T-helper 2 cell treated with Interferon-gamma antibody and Interleukin-4, amounts not matched to agents 100 ng/mL and 5 ng/mL, for 36 hours (primary cell): ENCODE measurements around the gene MAN1A1. TPM values are rescaled to one million over a fixed set of nuclear protein-coding genes. Genes with fewer than 3 reads are reported as not detected.
"Not testable (repeated sequence)": the region's sequence is repeated elsewhere in the genome, so short reads cannot be mapped to it uniquely, and the experiment has no call there.

Experiments used
- intact Hi-C: fragments of 100-400 bp; cut with micrococcal nuclease; formaldehyde crosslinking; loops from one replicate; pipeline ENCODE4 v1.15.1; 2023
- total RNA-seq: library from RNA; stranded (reverse); gene quantifications from 2 replicates; pipeline ENCODE4 v1.2.3, GENCODE V29; 2022

The MAN1A1 gene
- total RNA-seq, 1 donor from 2014 or later: 24.2 TPM

- intact Hi-C loops: no loop called here
Measured at GRCh38 chr6:119158057-119158848, 191.3 kb downstream of the MAN1A1 start.

DNA sequence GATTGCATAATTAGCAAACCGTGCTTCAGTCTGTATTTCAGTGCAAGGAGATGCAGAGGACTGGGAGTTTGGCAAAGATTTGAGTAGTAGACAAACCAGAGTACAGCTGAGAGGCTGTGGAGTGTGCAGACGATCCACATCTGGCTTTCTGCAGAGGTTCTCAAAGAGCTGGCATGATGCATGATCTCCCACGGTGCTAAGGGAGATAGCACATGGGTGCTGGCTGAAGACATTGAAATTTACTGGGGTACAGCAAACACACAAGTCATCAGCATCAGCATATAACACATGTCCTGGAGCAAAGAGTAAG lies 192.1 kb downstream of the MAN1A1 start:
- intact Hi-C loops: no loop called here

DNA sequence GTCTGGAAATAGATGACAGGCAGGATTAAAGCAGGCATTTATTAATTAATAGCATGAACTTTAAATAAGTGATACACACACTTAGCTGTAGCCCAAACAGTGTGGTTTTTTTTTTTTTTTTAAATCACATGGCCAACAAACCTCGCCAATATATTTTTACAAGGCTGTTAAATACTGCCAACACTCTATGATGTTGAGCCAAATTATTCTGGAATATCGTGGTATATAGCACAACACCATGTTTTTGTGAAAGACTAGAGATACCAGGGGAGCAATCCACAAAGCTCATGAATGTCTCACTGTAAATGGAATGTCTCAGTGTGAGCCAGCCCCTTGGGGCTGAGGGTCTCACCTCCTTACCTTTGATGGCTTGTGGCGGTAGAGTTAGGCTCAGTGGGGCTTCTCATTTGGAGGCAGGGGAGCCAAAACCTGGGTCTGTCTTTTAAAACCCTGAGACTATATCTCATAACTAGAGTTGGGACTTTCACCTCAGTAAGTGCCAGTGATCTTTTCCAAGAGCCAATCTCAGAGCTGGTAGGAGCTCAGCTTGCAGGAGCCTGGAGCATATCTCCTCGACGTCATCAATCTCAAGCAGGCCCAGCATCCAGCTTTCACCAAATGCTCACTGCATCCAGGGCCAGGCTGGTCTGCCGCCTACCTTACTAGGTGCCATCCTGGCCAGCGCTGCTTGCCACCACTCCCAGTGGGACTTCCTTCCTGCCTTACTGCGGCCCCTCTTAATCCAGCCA lies 192.6 kb downstream of the MAN1A1 start:
- intact Hi-C loops: no loop called here

GRCh38 chr6:119156082-119156481 lies 193.5 kb downstream of the MAN1A1 start:
- intact Hi-C loops: not testable (repeated sequence)

DNA sequence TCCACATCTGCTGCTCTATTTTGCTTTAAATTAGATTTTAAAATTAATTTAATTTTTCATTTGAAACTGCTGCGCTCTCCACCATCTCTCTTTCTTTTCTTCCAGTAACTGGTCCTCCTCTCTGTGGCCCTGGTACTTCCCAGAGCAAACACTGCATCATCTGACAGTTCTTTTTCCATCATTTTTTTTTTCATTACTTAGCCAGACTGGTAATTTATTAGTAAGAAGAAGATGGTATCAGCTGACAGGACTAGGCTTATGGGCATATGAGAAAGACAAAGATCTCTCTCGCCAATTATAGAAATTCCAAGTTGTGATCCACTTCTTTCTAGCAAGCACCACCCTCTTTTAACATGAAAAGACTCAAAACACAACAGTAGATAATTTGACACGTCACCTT lies 197.4 kb downstream of the MAN1A1 start:
- intact Hi-C loops: no loop called here

DNA sequence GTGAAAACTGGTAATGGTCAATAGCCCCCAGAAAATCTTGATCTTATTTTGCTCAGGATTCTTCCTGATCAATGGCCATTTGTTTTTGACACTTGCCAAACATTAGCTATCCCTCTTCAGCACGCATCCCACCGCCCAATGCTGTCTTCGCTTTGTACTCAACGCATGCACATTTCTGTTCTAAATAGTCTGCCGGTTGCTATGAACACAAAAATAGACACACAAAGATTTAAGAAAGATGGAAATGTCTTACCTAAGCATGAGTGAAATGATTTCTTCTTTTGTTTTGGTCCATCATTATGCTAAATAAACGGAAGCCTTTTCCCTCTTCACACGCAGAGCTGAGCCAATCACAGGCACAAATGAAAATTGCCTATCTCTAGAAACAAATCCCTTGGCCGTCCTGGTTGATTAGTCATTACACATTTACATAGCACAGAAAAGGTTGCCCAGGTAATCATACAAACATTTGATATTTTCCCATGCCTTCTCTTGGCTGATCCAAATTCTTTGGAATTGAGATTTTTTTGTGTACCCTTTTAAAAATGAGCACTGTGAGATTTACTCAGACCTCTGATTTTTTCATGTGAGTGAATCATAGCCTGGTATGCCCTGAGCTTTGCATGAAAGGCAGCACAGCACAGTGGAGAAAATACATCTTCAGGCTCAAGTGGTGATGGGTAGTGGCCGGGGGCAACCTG lies 200.6 kb downstream of the MAN1A1 start:
- intact Hi-C loops: loop anchor here (2.0 to 5.0 kb wide), 3 partner anchors 202 to 828 kb away; no protein-coding TSS in a partner anchor

GRCh38 chr6:119148098-119148824 lies 201.3 kb downstream of the MAN1A1 start:
- intact Hi-C loops: loop anchor here (2.0 to 5.0 kb wide), 3 partner anchors 203 to 829 kb away; no protein-coding TSS in a partner anchor

DNA sequence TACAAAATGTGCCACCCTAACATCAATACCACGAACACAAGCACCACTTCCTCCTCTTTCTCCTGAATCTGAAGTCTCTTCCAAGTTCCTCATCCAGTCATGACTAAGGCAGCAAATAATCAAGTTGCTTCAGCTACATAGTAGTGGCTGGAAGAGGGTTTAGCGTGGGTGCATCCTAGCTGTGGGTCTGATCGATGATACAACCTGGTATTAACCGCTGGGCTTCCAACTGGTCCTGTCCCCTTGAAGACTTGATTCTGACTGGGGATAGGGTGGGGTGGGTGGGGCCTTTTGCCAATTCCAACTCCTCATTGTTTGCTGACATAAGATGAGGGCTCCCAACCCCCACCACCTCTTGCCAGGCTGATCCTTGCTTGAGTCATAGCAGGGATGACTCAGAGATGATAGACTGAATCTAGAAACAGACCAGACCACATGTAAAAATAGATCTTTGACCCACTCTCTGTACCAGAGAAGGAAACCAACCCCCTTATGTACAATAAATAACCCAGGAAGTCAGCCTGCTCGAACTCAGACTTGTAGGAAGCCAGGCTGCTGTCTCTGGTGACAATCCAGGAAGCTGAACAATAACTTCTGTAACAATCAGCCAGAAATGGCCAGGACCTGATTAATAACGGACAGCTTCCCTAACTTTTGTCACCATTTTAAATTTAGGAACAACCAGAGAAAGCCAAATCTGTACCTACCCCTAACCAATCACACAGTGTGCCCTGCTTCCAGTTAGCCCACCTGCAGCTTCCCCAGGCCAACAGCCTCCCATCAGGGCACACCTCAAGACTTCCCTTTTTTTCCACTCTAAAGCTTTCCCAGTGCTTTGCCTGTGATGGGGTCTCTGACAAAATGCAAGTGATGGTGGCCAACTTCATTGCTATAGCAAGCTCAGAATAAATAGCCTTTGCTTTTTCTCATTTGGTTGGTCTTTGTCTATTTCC lies 202.2 kb downstream of the MAN1A1 start:
- intact Hi-C loops: loop anchor here (2.0 to 5.0 kb wide), 3 partner anchors 203 to 830 kb away; no protein-coding TSS in a partner anchor

- intact Hi-C loops: loop anchor here (5.0 kb wide), 2 partner anchors 327 to 832 kb away; no protein-coding TSS in a partner anchor
Measured at GRCh38 chr6:119145111-119145510, 204.4 kb downstream of the MAN1A1 start.

- intact Hi-C loops: no loop called here
Measured at GRCh38 chr6:119142637-119143036, 206.9 kb downstream of the MAN1A1 start.

- intact Hi-C loops: no loop called here
Measured at GRCh38 chr6:119142041-119142440, 207.5 kb downstream of the MAN1A1 start.

DNA sequence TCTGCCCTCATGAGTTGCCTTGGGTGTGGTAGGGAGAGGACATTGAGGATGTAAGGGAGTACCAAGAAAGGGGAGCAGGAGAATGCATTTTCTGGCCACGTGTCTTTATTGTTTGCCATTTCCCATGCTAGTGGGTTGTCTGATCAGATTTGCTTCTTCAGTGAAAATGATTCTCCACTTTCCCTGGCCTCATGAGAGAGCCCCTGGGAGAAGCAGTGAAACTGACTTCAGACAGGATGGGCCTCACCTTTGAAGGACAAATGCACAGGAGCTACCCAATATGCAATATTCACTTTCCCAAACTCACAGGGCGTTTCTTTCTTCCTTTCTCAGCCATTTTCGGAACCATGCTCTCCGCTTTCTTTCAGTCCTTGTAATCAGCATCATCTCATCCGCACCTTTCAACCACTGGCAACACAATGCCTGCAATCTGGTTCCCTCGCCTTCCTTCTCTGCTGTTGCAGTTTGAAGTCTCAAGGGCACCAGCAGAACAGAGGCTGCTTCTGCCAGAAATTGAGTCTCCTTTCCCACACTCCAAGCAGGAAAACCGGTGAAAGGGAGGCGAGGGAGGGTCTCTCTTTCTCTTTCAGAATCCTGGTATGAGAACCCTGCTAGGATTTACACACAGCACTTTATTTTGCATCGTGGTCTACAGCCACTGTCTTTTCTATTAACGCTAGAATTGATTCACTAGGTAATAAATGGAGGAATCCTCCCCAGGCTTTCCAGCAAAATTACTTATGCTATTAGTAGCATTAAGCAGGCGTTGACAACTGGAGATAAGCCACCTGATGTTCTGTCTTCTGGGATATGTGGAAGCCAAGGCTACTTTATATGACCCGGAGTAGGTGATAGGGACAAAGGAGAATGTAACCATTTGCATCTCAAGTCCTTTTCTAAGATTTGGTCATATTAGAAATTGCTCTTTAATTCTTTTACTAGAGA lies 209.1 kb downstream of the MAN1A1 start:
- intact Hi-C loops: no loop called here

- intact Hi-C loops: no loop called here
Measured at GRCh38 chr6:119138906-119139541, 210.5 kb downstream of the MAN1A1 start.

DNA sequence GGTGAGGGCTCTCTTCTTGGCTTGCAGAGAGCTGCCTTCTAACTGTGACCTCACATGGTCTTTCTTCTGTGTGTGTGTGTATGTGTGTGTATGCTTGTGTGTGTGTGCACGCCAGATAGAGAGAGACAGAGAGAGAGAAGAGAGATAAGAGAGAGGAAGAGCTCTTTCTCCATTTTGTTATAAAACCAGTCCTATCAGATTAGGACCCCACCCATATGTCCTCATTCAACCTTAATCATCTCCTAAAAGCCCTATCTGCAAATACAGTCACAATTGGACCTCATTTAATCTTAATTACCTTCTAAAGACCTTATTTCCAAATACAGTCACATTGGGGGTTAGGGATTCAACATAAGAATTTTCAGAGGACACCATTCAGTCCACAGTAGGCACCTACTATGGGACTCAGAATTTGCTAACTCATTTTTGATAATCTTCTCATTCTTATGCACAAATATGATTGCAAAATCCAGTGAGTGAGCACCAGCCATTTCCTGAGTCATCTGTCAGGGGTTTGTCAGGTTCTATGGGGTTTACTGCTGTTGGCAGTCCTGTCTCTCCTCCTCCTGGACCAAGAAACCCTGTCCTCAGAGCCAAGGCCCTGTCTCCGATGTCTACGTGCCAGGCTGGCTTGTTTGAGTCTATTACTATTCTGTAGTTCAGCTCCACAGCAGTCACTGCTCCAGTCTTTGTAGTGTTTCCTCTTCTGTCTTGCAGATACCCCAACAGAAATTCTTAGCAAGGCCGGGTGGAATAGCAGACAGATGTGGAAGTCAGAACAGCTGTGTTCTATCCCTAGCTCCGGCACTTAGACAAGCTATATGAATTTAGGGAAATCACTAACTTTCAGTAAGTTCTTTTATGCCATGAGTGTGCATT lies 212.1 kb downstream of the MAN1A1 start:
- intact Hi-C loops: no loop called here

DNA sequence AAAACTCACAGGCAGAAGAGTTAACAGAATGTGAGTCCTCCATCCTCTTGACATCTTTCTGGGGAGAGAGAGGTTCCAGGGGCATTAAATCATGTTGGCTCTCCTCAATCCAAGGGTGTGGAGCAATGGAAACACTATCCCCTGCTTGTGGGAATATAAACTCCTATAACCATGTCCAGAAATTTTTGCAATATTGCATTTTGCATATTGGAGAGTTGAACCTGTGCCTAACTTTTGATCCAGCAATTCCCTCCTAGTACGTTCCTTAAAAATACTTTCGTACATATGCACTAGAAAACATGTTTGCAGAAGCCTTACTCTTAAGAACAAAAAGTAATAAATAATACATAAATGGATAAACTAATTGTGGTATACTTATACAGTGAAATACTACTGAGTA lies 214.8 kb downstream of the MAN1A1 start:
- intact Hi-C loops: no loop called here

DNA sequence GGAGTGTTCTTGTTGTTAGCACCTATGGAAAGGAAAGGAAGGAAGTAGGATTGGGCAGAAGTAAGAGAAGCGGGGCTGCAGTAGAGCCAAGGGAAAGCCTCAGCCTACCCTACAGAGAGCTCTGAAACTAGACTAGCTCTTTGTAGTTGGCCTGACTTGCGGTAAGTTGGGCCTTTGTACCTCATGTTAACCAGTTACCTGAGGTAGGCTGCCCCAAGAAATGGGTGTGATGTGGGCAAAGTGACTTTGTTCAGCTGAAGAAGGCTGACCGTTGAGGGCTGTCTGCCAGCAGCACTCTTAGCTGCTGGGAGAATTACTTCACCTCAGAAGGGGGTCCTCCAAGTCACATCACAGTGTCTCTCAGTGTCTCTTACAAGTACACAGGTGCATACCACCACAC lies 216.2 kb downstream of the MAN1A1 start:
- intact Hi-C loops: no loop called here

- intact Hi-C loops: no loop called here
Measured at GRCh38 chr6:119132261-119132981, 217.1 kb downstream of the MAN1A1 start.
